NCI-H2196 treated with DMSO at 0.1 percent for 48 hours (cell line): ENCODE results near the gene FOXO4.

Experiments
- DNase-seq: peaks from one replicate; lab custom pipeline; 2025; ENCODE audit not compliant: unreplicated experiment; lab: John Stamatoyannopoulos, UW

Gene FOXO4

GRCh38 chrX:71098951-71099506 lies 3.4 kb downstream of the FOXO4 start:
- no peak for DNase-seq

GRCh38 chrX:71099736-71100135 lies 4.1 kb downstream of the FOXO4 start:
- DNase-seq, result no peak

GRCh38 chrX:71100581-71101505 lies 5.2 kb downstream of the FOXO4 start:
- no peak for DNase-seq

GRCh38 chrX:71102292-71102691 lies 6.6 kb downstream of the FOXO4 start:
- no peak for DNase-seq

GRCh38 chrX:71103110-71103983 lies 7.7 kb downstream of the FOXO4 start:
- DNase-seq, result no peak

GRCh38 chrX:71105628-71106027 lies 10.0 kb downstream of the FOXO4 start:
- DNase-seq, result no peak

GRCh38 chrX:71106427-71106826 lies 10.8 kb downstream of the FOXO4 start, which contains the start of gene CXorf65:
TSS of gene CXorf65 (minus strand) at chrX:71106740. CDS start at chrX:71106556, 184 bp downstream.
- no peak for DNase-seq

- DNase-seq, result no peak
These were observed 11.6 kb downstream of the FOXO4 start for GRCh38 chrX:71107245-71107644.

GRCh38 chrX:71107762-71108360 lies 12.2 kb downstream of the FOXO4 start:
- no peak for DNase-seq

- DNase-seq, result no peak
These were observed 13.4 kb downstream of the FOXO4 start for GRCh38 chrX:71109051-71109450.

- DNase-seq, result no peak
These were observed 15.6 kb downstream of the FOXO4 start, which contains the start of gene IL2RG for GRCh38 chrX:71111141-71111843. TSS of gene IL2RG (minus strand) at chrX:71111577. CDS start at chrX:71111539, 38 bp downstream.

- DNase-seq, result no peak
These were observed 16.3 kb downstream of the FOXO4 start for GRCh38 chrX:71111921-71112431.

GRCh38 chrX:71117358-71117757 lies 21.7 kb downstream of the FOXO4 start:
- DNase-seq, result no peak

GRCh38 chrX:71118032-71118984 lies 22.7 kb downstream of the FOXO4 start, which contains the start of gene MED12:
TSS of gene MED12 (plus strand) at chrX:71118596. CDS start at chrX:71118755, 159 bp downstream.
- DNase-seq, result peak; percentile 45

GRCh38 chrX:71118985-71119535 lies 23.4 kb downstream of the FOXO4 start:
- no peak for DNase-seq

GRCh38 chrX:71128166-71128833 lies 32.6 kb downstream of the FOXO4 start:
- no peak for DNase-seq

GRCh38 chrX:71128915-71129765 lies 33.5 kb downstream of the FOXO4 start:
- DNase-seq, result no peak
